ENCODE data around the gene TCF15. TPM values are rescaled to one million over a fixed set of nuclear protein-coding genes. Genes with fewer than 3 reads are reported as not detected.

Gene TCF15
- total RNA-seq, 1 experiment from 2014 or later: 0.40 TPM

DNA sequence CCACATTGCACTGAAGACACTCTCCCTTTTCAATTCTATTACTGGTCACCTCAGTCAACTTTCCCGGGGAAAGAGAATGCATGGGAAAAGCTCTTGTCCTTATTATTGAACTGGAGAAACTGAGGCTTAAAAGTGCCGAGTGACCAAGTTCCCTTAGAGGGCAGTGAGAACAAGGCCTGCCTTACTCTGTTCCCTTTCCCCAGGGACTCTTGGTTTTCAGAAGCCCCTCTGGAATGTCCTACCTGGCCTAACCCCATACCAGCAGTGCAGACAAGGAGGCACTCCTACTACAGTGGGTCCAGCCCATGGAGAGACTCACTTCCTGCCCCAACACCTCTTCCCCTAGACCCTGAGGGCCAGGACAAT, 36.7 kb upstream of the TCF15 start:
- Histone ChIP-seq H3K9me2 (replicated peaks; ENCODE audit: low read length) (no peaks in the 10 kb centered on the region), H3K4me2 (ENCODE audit: low read length) (no peak overlapping the region), H3K27ac (ENCODE audit: low read length) (no peak overlapping the region), H3F3A (ENCODE audit: low read length, unreplicated experiment) (no peaks in the 10 kb centered on the region), H3K9me3 (ENCODE audit: low read length) (no peaks in the 10 kb centered on the region), H3K4me3 (ENCODE audit: low read length) (no peak overlapping the region), H3K79me2 (ENCODE audit: low read length) (peaks cover 44% of the 10 kb centered on the region), H2AFZ (ENCODE audit: low read length) (no peak overlapping the region), H3K27me3 (ENCODE audit: low read length) (no peaks in the 10 kb centered on the region), H4K20me1 (ENCODE audit: low read length) (peaks cover 47% of the 10 kb centered on the region), H3K9ac (ENCODE audit: low read length) (no peak overlapping the region), H3K36me3 (ENCODE audit: low read depth, low read length) (peaks cover 34% of the 10 kb centered on the region), H3K4me1 (ENCODE audit: insufficient read depth, low read length) (peaks cover 7% of the 10 kb centered on the region; the same call in 1 of the 2 replicates)
- intact Hi-C loops (cut with micrococcal nuclease): no loop called here
- no peak for ATAC-seq
- no peak for DNase-seq
- TF ChIP-seq EZH2 (IDR thresholded peaks at IDR 0.05; ENCODE audit: low read length, unreplicated experiment) (no peak), EZH2phosphoT487 (IDR thresholded peaks at IDR 0.05; ENCODE audit: borderline replicate concordance, low read length) (no peak), CTCF (conservative IDR thresholded peaks at IDR 0.05; ENCODE audit: low read depth, low read length) (no peak)
- no TSS peak for BruUV-seq (replicated peaks)
- POLR2A ChIA-PET (ENCODE audit: unreplicated experiment): no interaction called here
- CTCF ChIA-PET: interaction anchor here (0.6 kb wide), 1 partner anchor 11 kb away, joined by 3 read pairs; no protein-coding TSS in a partner anchor

DNA sequence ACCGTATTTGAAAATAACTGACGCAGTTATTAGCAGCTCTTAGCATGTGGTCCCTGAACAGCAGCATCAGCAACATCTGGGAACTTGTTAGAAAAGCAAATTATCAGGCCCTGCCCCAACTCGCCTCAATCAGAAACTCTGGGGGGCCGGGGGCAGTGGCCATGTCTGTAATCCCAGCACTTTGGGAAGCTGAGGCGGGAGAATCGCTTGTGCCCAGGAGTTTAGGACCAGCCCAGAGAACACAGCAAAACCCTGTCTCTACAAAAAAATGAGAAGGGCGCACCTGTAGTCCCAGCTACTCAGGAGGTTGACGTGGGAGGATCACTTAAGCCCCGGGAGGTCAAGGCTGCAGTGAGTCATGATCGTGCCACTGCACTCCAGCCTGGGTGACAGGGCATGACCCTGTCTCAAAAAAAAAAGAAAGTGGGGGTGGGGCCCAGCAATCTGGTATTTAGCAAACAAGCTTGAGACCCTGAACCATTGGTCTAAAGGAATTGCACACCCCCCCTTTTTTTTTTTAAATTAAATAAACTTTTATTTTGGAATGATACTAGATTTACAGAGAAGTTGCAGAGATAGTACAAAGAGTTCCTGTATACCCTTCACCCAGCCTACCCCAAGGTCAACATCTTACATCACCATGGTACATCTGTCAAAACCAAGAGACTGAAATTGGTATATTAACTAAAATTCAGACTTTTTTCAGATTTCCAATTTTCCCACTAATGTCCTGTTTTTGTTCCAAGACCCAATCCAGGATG, 36.2 kb upstream of the TCF15 start:
- H3K4me2 ChIP-seq (ENCODE audit: low read length): no peak overlapping the region
- ATAC-seq: peak; percentile 6; the same call in 1 of the 2 replicates
- H3K36me3 ChIP-seq (ENCODE audit: low read depth, low read length): peaks cover 34% of the 10 kb centered on the region
- no peaks in the 10 kb centered on the region for H3F3A ChIP-seq (ENCODE audit: low read length, unreplicated experiment)
- TF ChIP-seq EZH2 (IDR thresholded peaks at IDR 0.05; ENCODE audit: low read length, unreplicated experiment) (no peak), EZH2phosphoT487 (IDR thresholded peaks at IDR 0.05; ENCODE audit: borderline replicate concordance, low read length) (no peak), CTCF (conservative IDR thresholded peaks at IDR 0.05; ENCODE audit: low read depth, low read length) (no peak)
- H4K20me1 ChIP-seq (ENCODE audit: low read length): peaks cover 43% of the 10 kb centered on the region
- no peak overlapping the region for H2AFZ ChIP-seq (ENCODE audit: low read length)
- H3K79me2 ChIP-seq (ENCODE audit: low read length): peaks cover 39% of the 10 kb centered on the region
- no peaks in the 10 kb centered on the region for H3K9me2 ChIP-seq (replicated peaks; ENCODE audit: low read length)
- H3K27ac ChIP-seq (ENCODE audit: low read length): no peak overlapping the region
- ChIA-PET POLR2A (ENCODE audit: unreplicated experiment) (no interaction called here), CTCF (interaction anchor here (0.7 to 1.3 kb wide), 6 partner anchors 12 to 122 kb away, joined by 3 to 10 read pairs (median 7); partner anchors contain the start of gene SLC52A3)
- 0 out of 2 replicates have a peak, but pooled peaks cover 1% of the 10 kb centered on the region for H3K4me1 ChIP-seq (ENCODE audit: insufficient read depth, low read length)
- no peak for DNase-seq
- no peaks in the 10 kb centered on the region for H3K9me3 ChIP-seq (ENCODE audit: low read length)
- intact Hi-C loops (cut with micrococcal nuclease): no loop called here
- BruUV-seq (replicated peaks): no TSS peak
- no peak overlapping the region for H3K4me3 ChIP-seq (ENCODE audit: low read length)
- no peak overlapping the region for H3K9ac ChIP-seq (ENCODE audit: low read length)
- H3K27me3 ChIP-seq (ENCODE audit: low read length): no peaks in the 10 kb centered on the region
